H1 (cell line): ENCODE data around the gene SFXN4. TPM values are rescaled to one million over a fixed set of nuclear protein-coding genes. Genes with fewer than 3 reads are reported as not detected.

ENCODE experiments used
- CTCF ChIA-PET: fragments of 300-600 bp; sonication (Branson Sonifier 250); formaldehyde crosslinking; loops from one replicate; lab custom pipeline; 2021; ENCODE audit not compliant: partially characterized antibody; lab: Charles Lee
- POLR2A ChIA-PET: fragments of 300-600 bp; sonication (Branson Sonifier 250); formaldehyde crosslinking; loops from one replicate; lab custom pipeline; 2021; ENCODE audit warnings: inconsistent platforms; ENCODE audit not compliant: partially characterized antibody; lab: Charles Lee
- DNase-seq, 2 experiments: peaks; one replicate each; pipeline versions ENCODE4 v3.0.0 to v3.0.0-alpha.2; 2010 to 2022; ENCODE audit warnings: low spot score in 2 of 2, low read depth in 1 of 2, mixed read lengths in 1 of 2
- FAIRE-seq: peaks from 2 replicates; lab custom pipeline; 2011; peaks lifted over from hg19 to GRCh38; lab: Jason Lieb, UNC
- H2AFZ ChIP-seq: 2 replicates; pipeline ENCODE4 v1.8.1; 2012; ENCODE audit warnings: low read length, inconsistent platforms
- H2AK5ac ChIP-seq: 2 replicates; pipeline ENCODE4 v1.6.1; 2013; ENCODE audit warnings: low read depth, low read length
- H2BK120ac ChIP-seq: replicated peaks from 2 replicates; pipeline ENCODE3; 2013; ENCODE audit warnings: low read depth, low read length, inconsistent platforms
- H2BK12ac ChIP-seq: 2 replicates; pipeline ENCODE4 v1.6.1; 2013; ENCODE audit warnings: low read depth, low read length
- H2BK15ac ChIP-seq: 2 replicates; pipeline ENCODE4 v1.6.1; 2013; ENCODE audit warnings: low read length
- H2BK20ac ChIP-seq: 2 replicates; pipeline ENCODE4 v1.6.1; 2013; ENCODE audit warnings: low read length
- H2BK5ac ChIP-seq: 2 replicates; pipeline ENCODE4 v1.6.1; 2013; ENCODE audit warnings: low read depth, low read length
- H3K14ac ChIP-seq: 2 replicates; pipeline ENCODE4 v1.6.1; 2013; ENCODE audit warnings: inconsistent platforms; ENCODE audit not compliant: insufficient read length
- H3K18ac ChIP-seq: 2 replicates; pipeline ENCODE4 v1.6.1; 2013; ENCODE audit warnings: low read length; ENCODE audit errors: extremely low read depth
- H3K23ac ChIP-seq: 2 replicates; pipeline ENCODE4 v1.6.1; 2013; ENCODE audit warnings: inconsistent platforms; ENCODE audit not compliant: insufficient read length
- H3K23me2 ChIP-seq: 2 replicates; pipeline ENCODE4 v1.6.1; 2013; ENCODE audit warnings: low read depth, low read length
- H3K27ac ChIP-seq: 2 replicates; pipeline ENCODE4 v1.6.1; 2011; ENCODE audit warnings: low read depth, low read length, inconsistent platforms
- H3K27me3 ChIP-seq, 4 experiments: replicated peaks in 1 of 4; 1 replicate in 1 of 4; 2 replicates in 3 of 4; pipeline versions ENCODE4 v1.6.1 to v1.8.1; 2011 to 2013; ENCODE audit warnings: low read length in 3 of 4, mild to moderate bottlenecking in 3 of 4, inconsistent platforms in 2 of 4, mixed read lengths in 2 of 4, moderate library complexity in 1 of 4; ENCODE audit not compliant: control insufficient read depth in 3 of 4, insufficient read depth in 3 of 4; ENCODE audit errors: extremely low read depth in 1 of 4
- H3K36me3 ChIP-seq, 4 experiments: 2 replicates each; pipeline versions ENCODE4 v1.6.1 to v1.8.1; 2011 to 2013; ENCODE audit warnings: mild to moderate bottlenecking in 4 of 4, low read length in 3 of 4, moderate library complexity in 2 of 4, control low read depth in 1 of 4, inconsistent platforms in 1 of 4; ENCODE audit not compliant: insufficient read depth in 4 of 4, control insufficient read depth in 2 of 4
- H3K4ac ChIP-seq: replicated peaks from 2 replicates; pipeline ENCODE3; 2013; ENCODE audit warnings: low read length, low read depth, mixed read lengths, inconsistent platforms; ENCODE audit not compliant: insufficient read length
- H3K4me1 ChIP-seq, 4 experiments: replicated peaks in 1 of 4; 1 replicate in 1 of 4; 2 replicates in 3 of 4; pipeline versions ENCODE4 v1.6.1 to v1.8.1; 2011 to 2013; ENCODE audit warnings: low read length in 3 of 4, inconsistent platforms in 2 of 4, mixed read lengths in 1 of 4; ENCODE audit not compliant: insufficient read depth in 4 of 4, control insufficient read depth in 3 of 4
- H3K4me2 ChIP-seq, 2 experiments: 2 replicates each; pipeline versions ENCODE4 v1.6.1 to v1.8.1; 2011 to 2013; ENCODE audit warnings: low read depth in 2 of 2, low read length in 2 of 2, control low read depth in 1 of 2, inconsistent platforms in 1 of 2, mild to moderate bottlenecking in 1 of 2; ENCODE audit not compliant: insufficient read depth in 1 of 2
- H3K4me3 ChIP-seq, 4 experiments: fragments of 200-600, 300-600 bp in 1 of 4; sonication (generic), shearing (Covaris generic), sonication (Bioruptor Twin) in 1 of 4; 2 replicates each; pipeline versions ENCODE4 v1.5.1 to v1.8.1; 2011 to 2016; ENCODE audit warnings: low read length in 4 of 4, low read depth in 3 of 4, control low read depth in 2 of 4, inconsistent platforms in 2 of 4, mild to moderate bottlenecking in 2 of 4, mixed read lengths in 1 of 4, moderate library complexity in 1 of 4; ENCODE audit not compliant: insufficient read depth in 2 of 4; ENCODE audit errors: extremely low read depth in 1 of 4
- H3K56ac ChIP-seq: replicated peaks from 2 replicates; pipeline ENCODE3; 2013; ENCODE audit warnings: low read depth, mild to moderate bottlenecking, mixed read lengths, low read length, inconsistent platforms; ENCODE audit not compliant: insufficient read length
- H3K79me1 ChIP-seq: 2 replicates; pipeline ENCODE4 v1.6.1; 2013; ENCODE audit warnings: low read depth, low read length, control low read depth
- H3K79me2 ChIP-seq, 2 experiments: 2 replicates each; pipeline versions ENCODE4 v1.6.1 to v1.8.1; 2012 to 2013; ENCODE audit warnings: low read length in 2 of 2, mild to moderate bottlenecking in 2 of 2, inconsistent platforms in 1 of 2; ENCODE audit not compliant: insufficient read depth in 2 of 2, control insufficient read depth in 1 of 2
- H3K9ac ChIP-seq, 4 experiments: replicated peaks in 1 of 4; 1 replicate in 1 of 4; 2 replicates in 3 of 4; pipeline versions ENCODE4 v1.6.1 to v1.8.1; 2011 to 2013; ENCODE audit warnings: low read depth in 3 of 4, low read length in 3 of 4, control low read depth in 2 of 4, mild to moderate bottlenecking in 2 of 4, moderate library complexity in 2 of 4, inconsistent platforms in 1 of 4; ENCODE audit errors: extremely low read depth in 1 of 4
- H3K9me3 ChIP-seq, 2 experiments: 2 replicates each; pipeline versions ENCODE4 v1.6.1 to v1.8.1; 2012 to 2013; ENCODE audit warnings: mild to moderate bottlenecking in 2 of 2, moderate library complexity in 2 of 2, control low read depth in 1 of 2, inconsistent platforms in 1 of 2, low read depth in 1 of 2, low read length in 1 of 2, mixed read lengths in 1 of 2; ENCODE audit not compliant: insufficient read depth in 2 of 2
- H4K20me1 ChIP-seq, 2 experiments: replicated peaks in 1 of 2; 2 replicates each; pipeline versions ENCODE3 to v1.8.1; 2011 to 2013; ENCODE audit warnings: inconsistent platforms in 2 of 2, low read length in 2 of 2, mild to moderate bottlenecking in 1 of 2; ENCODE audit not compliant: insufficient read depth in 2 of 2, control insufficient read depth in 1 of 2
- H4K5ac ChIP-seq: 2 replicates; pipeline ENCODE4 v1.6.1; 2013; ENCODE audit warnings: low read length, low read depth, mixed read lengths, inconsistent platforms; ENCODE audit not compliant: insufficient read length
- H4K8ac ChIP-seq: 2 replicates; pipeline ENCODE4 v1.8.0; 2013; ENCODE audit warnings: mild to moderate bottlenecking, moderate library complexity, low read length, inconsistent platforms; ENCODE audit not compliant: insufficient read depth; ENCODE audit errors: extremely low read depth
- H4K91ac ChIP-seq: replicated peaks from 2 replicates; pipeline ENCODE3; 2013; ENCODE audit warnings: low read length, mixed read lengths, inconsistent platforms; ENCODE audit not compliant: insufficient read length
- BRCA1 ChIP-seq: IDR thresholded peaks from 2 replicates; pipeline ENCODE4 v1.6.1; 2012; ENCODE audit warnings: low read depth, low read length, improper control_type of control experiment
- CBX5 ChIP-seq: fragments of 300-800, 300-1000 bp; sonication (generic); IDR thresholded peaks from 2 replicates; pipeline ENCODE4 v1.7.1; 2016; ENCODE audit warnings: antibody characterized with exemption, low read length, low read depth
- HDAC6 ChIP-seq: IDR thresholded peaks from one replicate; pipeline ENCODE4 v1.7.1; 2012; ENCODE audit warnings: low read depth, mild to moderate bottlenecking, inconsistent platforms, low read length, moderate library complexity
- JUND ChIP-seq: IDR thresholded peaks from 2 replicates; pipeline ENCODE4 v1.6.1; 2011; ENCODE audit warnings: mild to moderate bottlenecking, improper control_type of control experiment, low read length
- MAX ChIP-seq: IDR thresholded peaks from 2 replicates; pipeline ENCODE4 v1.6.1; 2012; ENCODE audit warnings: inconsistent platforms
- NANOG ChIP-seq: IDR thresholded peaks from 2 replicates; pipeline ENCODE4 v1.6.1; 2011; ENCODE audit warnings: low read length, low read depth, mild to moderate bottlenecking, inconsistent platforms; ENCODE audit not compliant: insufficient read depth, poor library complexity, severe bottlenecking
- PHF8 ChIP-seq: fragments of 200-600 bp; sonication (generic); conservative IDR thresholded peaks from 2 replicates; pipeline ENCODE4 v1.7.1; 2012; ENCODE audit warnings: low read depth, mild to moderate bottlenecking, inconsistent platforms, low read length, moderate library complexity
- RFX5 ChIP-seq: IDR thresholded peaks from 2 replicates; pipeline ENCODE4 v1.6.1; 2011; ENCODE audit warnings: low read depth, low read length, improper control_type of control experiment, borderline replicate concordance
- RXRA ChIP-seq: IDR thresholded peaks from 2 replicates; pipeline ENCODE4 v1.6.1; 2011; ENCODE audit warnings: low read depth, mild to moderate bottlenecking, low read length, moderate library complexity; ENCODE audit not compliant: insufficient read depth
- TAF1 ChIP-seq: IDR thresholded peaks from 2 replicates; pipeline ENCODE4 v1.6.1; 2011; ENCODE audit warnings: mild to moderate bottlenecking, low read depth, low read length
- USF2 ChIP-seq: IDR thresholded peaks from 2 replicates; pipeline ENCODE4 v1.6.1; 2011; ENCODE audit warnings: low read length, improper control_type of control experiment
- YY1 ChIP-seq: IDR thresholded peaks from 2 replicates; pipeline ENCODE4 v1.6.1; 2011; ENCODE audit warnings: low read depth, mild to moderate bottlenecking, low read length
- ZNF274 ChIP-seq: IDR thresholded peaks from 2 replicates; pipeline ENCODE4 v1.7.0; 2012; ENCODE audit warnings: low read length, borderline replicate concordance; ENCODE audit errors: extremely low read depth
- WGBS, 2 experiments: shearing (Covaris generic) in 1 of 2; methylation state at CpG; one replicate each; pipeline versions ENCODE4 v1.1.6 to v1.1.7; 2013 to 2015; ENCODE audit warnings: low lambda C conversion rate in 2 of 2, mixed read lengths in 2 of 2, inconsistent platforms in 1 of 2, low coverage in 1 of 2, missing lambda C conversion rate in 1 of 2; ENCODE audit not compliant: insufficient replicate concordance in 2 of 2, insufficient coverage in 1 of 2, insufficient read length in 1 of 2; ENCODE audit errors: extremely low coverage in 1 of 2, missing lambda C conversion rate in 1 of 2; 5-methylcytosine and 5-hydroxymethylcytosine counted together
- polyA plus RNA-seq, 7 experiments: library from polyadenylated mRNA; depleted of rRNA in 3 of 7; stranded (reverse) in 5 of 7; unstranded in 2 of 7; fragments of >200 nt in 5 of 7; fragments of 200-250 nt in 2 of 7; gene quantifications; 1 replicate in 5 of 7; 2 replicates in 1 of 7; 4 replicates in 1 of 7; pipeline versions ENCODE4 v1.2.1 to v1.2.3, GENCODE V29; 2011 to 2013; ENCODE audit warnings: missing spikeins in 2 of 7, mixed read lengths in 2 of 7
- total RNA-seq: library from RNA; stranded (reverse); fragmentation: NEBNext Ultra II Directional; extraction: Animal tissue kit (Norgen Biotek cat#: 25700); gene quantifications from 2 replicates; pipeline ENCODE4 v1.2.1, GENCODE V29; 2021

Gene SFXN4
- total and polyA plus RNA-seq, 2 of the 8 experiments (the other 6 are each of a cell fraction or from before 2014, with no cell fraction given) = 15.4 to 21.6 TPM

GRCh38 chr10:119203006-119203405, 37.5 kb upstream of the SFXN4 start:
- no peak overlapping the region for H3K4ac ChIP-seq
- no peaks in the 10 kb centered on the region for H3K79me1 ChIP-seq
- no peak overlapping the region for H4K8ac ChIP-seq
- ChIA-PET CTCF (interaction anchor here (0.8 to 10.9 kb wide), 11 partner anchors 14 to 326 kb away, joined by 3 to 272 read pairs (median 4); no protein-coding TSS in a partner anchor), POLR2A (interaction anchor here (0.6 kb wide), 1 partner anchor 149 kb away, joined by 3 read pairs; no protein-coding TSS in a partner anchor)
- H3K27ac ChIP-seq = no peak overlapping the region
- H2BK5ac ChIP-seq = no peak overlapping the region
- no peak overlapping the region for H3K56ac ChIP-seq
- H3K23ac ChIP-seq = no peak overlapping the region
- H3K79me2 ChIP-seq = no peaks in the 10 kb centered on the region
- H3K9me3 ChIP-seq = no peaks in the 10 kb centered on the region
- H3K14ac ChIP-seq = no peak overlapping the region
- no peak overlapping the region for H2BK120ac ChIP-seq
- H3K4me3 ChIP-seq = no peak overlapping the region
- no peak overlapping the region for H3K18ac ChIP-seq
- H3K9ac ChIP-seq = no peak overlapping the region
- H2BK15ac ChIP-seq = no peak overlapping the region
- H4K20me1 ChIP-seq = no peaks in the 10 kb centered on the region
- no peak overlapping the region for H2AK5ac ChIP-seq
- no peak for FAIRE-seq
- no peaks in the 10 kb centered on the region for H3K36me3 ChIP-seq
- H3K4me2 ChIP-seq = no peak overlapping the region
- H4K5ac ChIP-seq = no peak overlapping the region
- peaks cover 0 to 3% (median under 1%) of the 10 kb centered on the region in 4 experiments; a peak in 4 of 7 replicates for H3K4me1 ChIP-seq
- H3K23me2 ChIP-seq = peaks cover 4% of the 10 kb centered on the region; the same call in 1 of the 2 replicates
- H2BK20ac ChIP-seq = no peak overlapping the region
- no peak overlapping the region for H2BK12ac ChIP-seq
- DNase-seq = no peak
- H4K91ac ChIP-seq = no peak overlapping the region
- H2AFZ ChIP-seq = no peak overlapping the region
- 78% methylated on average over 4 of the region's 4 CpGs; no CpG with 5 or more reads in 1 of the 2 experiments for WGBS, 2 experiments
- H3K27me3 ChIP-seq = peaks cover 0 to 4% (median 2%) of the 10 kb centered on the region in 4 experiments; a peak in 5 of 7 replicates
- TF ChIP-seq JUND (no peak), RXRA (no peak), TAF1 (no peak), HDAC6 (no peak), CBX5 (no peak), BRCA1 (no peak), YY1 (no peak), MAX (no peak), RFX5 (no peak), ZNF274 (no peak), NANOG (no peak), USF2 (no peak), PHF8 (no peak)
